Measurements from ENCODE around the gene CDK6.

CDK6 gene

DNA sequence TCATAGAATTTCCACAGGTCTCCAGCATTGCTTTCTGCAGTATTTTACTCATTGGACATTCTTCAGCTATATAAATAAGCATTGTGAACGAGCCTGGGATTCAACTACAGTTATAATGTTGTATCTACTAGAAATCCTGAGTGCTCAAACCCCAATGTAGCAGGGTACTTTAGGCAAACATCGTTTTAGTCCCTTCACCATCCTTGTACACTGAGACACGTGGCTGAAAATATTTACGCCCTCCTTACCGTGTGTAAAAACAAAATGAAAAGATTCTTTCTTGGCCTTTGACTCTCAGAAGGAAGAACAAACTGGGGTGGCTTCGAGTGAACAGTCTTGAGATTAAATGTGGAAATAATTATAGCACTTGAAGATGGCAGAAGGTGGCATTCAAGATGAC, 25.2 kb downstream of the CDK6 start:
- Histone ChIP-seq H3K36me3 (ENCODE audit: insufficient read depth, low read length) (no peaks in the 10 kb centered on the region), H3K4me1 (ENCODE audit: insufficient read depth, low read length) (peaks cover 2% of the 10 kb centered on the region), H3K4me3 (ENCODE audit: low read length) (no peak overlapping the region), H3K9me3 (ENCODE audit: low read length) (peaks cover 2% of the 10 kb centered on the region), H2AFZ (ENCODE audit: low read depth, low read length) (no peak overlapping the region), H3K27me3 (ENCODE audit: insufficient read depth, low read length) (no peaks in the 10 kb centered on the region)

DNA sequence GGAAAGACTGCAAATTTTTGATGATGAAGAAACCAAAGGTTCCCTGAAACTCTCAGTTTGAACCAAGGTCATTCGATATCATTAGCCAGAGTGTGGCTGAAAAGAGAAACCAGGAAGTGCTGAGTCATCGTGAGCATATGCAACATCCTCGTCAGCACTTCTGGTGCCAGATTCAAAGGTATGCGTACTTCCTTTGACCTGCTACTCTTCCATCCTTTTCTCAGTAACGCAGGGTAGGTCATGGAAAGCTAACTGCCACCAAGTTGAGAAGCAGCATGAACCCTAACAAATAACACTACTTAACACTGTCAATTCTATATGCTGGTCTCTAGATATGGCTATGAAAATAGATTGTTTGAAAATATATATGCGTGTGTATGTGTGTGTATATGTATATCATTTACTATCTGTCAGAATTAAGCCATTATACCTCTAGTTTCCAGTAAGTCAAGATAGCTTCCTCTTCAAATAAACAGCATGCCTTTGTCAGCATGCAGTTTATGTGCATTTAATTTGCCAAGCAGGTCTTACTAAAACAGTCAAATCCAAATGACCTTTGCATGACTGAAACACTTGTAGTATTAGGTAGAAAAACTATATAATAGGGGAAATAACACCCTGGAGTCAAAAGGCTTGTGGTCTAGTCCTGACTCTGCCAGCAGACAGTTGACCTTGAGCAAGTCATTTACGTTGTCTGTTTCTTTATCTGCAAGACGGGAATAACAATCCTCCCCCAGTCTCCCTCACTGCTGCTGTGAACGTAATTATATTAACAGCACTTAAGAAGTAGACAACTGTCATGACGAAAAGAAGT, 26.4 kb downstream of the CDK6 start:
- no peak overlapping the region for H3K4me3 ChIP-seq (ENCODE audit: low read length)
- no peaks in the 10 kb centered on the region for H3K27me3 ChIP-seq (ENCODE audit: insufficient read depth, low read length)
- H3K9me3 ChIP-seq (ENCODE audit: low read length): no peaks in the 10 kb centered on the region
- H2AFZ ChIP-seq (ENCODE audit: low read depth, low read length): no peak overlapping the region
- no peaks in the 10 kb centered on the region for H3K36me3 ChIP-seq (ENCODE audit: insufficient read depth, low read length)
- H3K4me1 ChIP-seq (ENCODE audit: insufficient read depth, low read length): peaks cover 2% of the 10 kb centered on the region

DNA sequence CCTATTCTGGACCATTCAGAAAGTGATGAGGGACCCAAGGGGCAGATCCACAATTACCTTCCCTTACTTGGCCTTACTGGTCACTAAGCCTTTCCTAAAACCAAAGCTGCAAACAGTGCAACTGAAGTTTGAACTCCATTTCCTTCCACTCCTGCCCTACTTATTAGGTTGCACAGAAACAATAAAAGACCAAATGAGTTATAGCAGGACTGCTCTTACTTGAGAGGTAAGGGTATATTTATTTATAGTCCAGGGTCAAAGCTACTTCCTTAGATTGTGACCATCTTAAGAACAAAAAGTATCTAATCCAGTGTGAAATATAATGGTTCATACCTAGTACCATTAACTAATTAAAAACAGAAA, 27.0 kb downstream of the CDK6 start:
- no peaks in the 10 kb centered on the region for H3K36me3 ChIP-seq (ENCODE audit: insufficient read depth, low read length)

DNA sequence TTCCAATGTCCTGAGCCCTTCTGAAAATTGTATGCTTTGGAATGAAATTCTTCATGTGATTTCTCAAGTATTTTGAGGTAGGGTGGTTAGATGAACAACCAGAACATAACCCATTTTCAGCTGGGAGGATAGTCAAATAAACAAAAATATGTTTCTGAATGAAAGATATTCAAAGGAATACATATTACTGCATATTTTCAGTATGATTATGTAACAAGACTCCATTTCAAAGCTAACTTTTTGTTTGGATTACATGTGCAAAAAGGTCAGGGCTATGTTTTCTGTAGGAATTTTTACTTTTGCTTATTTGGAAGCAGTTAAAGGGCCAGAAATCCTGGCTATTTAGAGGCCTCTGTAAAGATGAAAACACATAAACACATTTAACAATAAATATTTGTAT, 27.7 kb downstream of the CDK6 start:
- no peak overlapping the region for H3K4me3 ChIP-seq (ENCODE audit: low read length)
- H3K27me3 ChIP-seq (ENCODE audit: insufficient read depth, low read length): no peaks in the 10 kb centered on the region
- no peaks in the 10 kb centered on the region for H3K36me3 ChIP-seq (ENCODE audit: insufficient read depth, low read length)
- no peak overlapping the region for H2AFZ ChIP-seq (ENCODE audit: low read depth, low read length)
- H3K4me1 ChIP-seq (ENCODE audit: insufficient read depth, low read length): peaks cover 2% of the 10 kb centered on the region
- H3K9me3 ChIP-seq (ENCODE audit: low read length): no peaks in the 10 kb centered on the region

More for the DNA sequence above, 27.0 kb downstream of the CDK6 start:
- Histone ChIP-seq H3K9me3 (ENCODE audit: low read length) (no peaks in the 10 kb centered on the region), H2AFZ (ENCODE audit: low read depth, low read length) (no peak overlapping the region), H3K4me3 (ENCODE audit: low read length) (no peak overlapping the region), H3K27me3 (ENCODE audit: insufficient read depth, low read length) (no peaks in the 10 kb centered on the region), H3K4me1 (ENCODE audit: insufficient read depth, low read length) (peaks cover 2% of the 10 kb centered on the region)

DNA sequence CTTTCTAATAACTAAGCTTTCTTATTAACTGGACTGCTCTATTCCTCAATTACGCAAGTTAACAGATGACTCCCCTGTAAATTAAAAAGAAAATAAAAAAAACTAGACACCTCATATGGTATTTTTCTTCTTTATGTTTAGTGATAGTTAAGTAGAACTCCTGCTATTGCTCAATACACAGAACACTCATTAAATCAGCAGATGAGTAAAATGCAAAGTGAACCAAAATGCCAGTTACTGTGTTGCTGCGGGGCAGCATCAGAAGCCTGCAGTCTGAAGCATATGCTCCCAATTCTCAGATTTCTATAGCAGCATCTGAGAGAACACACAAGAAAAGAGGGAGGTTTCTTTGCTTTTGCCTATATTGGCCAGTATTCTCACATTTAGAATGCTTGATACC, 28.4 kb downstream of the CDK6 start:
- Histone ChIP-seq H3K36me3 (ENCODE audit: insufficient read depth, low read length) (no peaks in the 10 kb centered on the region), H3K4me3 (ENCODE audit: low read length) (no peak overlapping the region), H3K9me3 (ENCODE audit: low read length) (no peaks in the 10 kb centered on the region), H3K4me1 (ENCODE audit: insufficient read depth, low read length) (peaks cover 2% of the 10 kb centered on the region), H3K27me3 (ENCODE audit: insufficient read depth, low read length) (no peaks in the 10 kb centered on the region), H2AFZ (ENCODE audit: low read depth, low read length) (no peak overlapping the region)

DNA sequence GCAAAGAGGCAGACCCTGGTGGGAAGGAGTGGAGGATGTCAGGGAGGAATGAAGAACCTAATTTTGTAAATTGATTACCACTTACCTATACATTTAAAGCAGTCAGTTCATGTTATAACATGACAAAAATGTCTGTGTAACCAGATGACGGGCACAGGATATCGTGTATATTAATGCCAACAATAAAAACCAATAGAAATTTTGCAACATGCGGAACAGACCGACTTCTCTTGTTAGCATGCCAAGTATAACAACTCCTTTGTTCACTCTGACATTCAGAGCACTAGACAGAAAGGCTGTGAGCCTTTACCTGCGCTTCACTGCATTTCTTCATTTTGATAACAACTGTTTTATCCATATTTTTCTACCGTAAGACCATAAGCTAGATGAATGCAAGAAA, 29.9 kb downstream of the CDK6 start:
- H3K27me3 ChIP-seq (ENCODE audit: insufficient read depth, low read length): no peaks in the 10 kb centered on the region
- H3K36me3 ChIP-seq (ENCODE audit: insufficient read depth, low read length): no peaks in the 10 kb centered on the region
- H3K9me3 ChIP-seq (ENCODE audit: low read length): no peaks in the 10 kb centered on the region
- H3K4me3 ChIP-seq (ENCODE audit: low read length): no peak overlapping the region
- H2AFZ ChIP-seq (ENCODE audit: low read depth, low read length): no peak overlapping the region
- H3K4me1 ChIP-seq (ENCODE audit: insufficient read depth, low read length): peaks cover 2% of the 10 kb centered on the region

DNA sequence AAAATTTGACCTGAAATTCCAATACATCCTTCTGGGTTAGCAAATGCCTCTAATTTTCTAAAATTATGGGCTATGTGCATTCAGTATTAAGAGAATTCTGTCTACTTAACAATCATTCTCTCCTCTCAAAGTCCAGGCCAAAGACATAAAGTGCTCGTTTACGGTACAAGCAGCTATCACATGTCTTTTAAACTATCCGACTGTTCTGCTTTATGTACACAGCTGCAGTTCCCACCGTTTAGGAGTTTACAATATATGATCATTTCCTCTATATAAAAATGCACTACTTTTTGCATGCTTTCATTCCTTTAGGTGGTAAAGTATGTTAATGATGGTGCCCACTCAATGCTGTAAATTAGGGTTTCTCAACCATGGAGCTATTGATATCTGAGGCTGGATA, 34.0 kb downstream of the CDK6 start:
- Histone ChIP-seq H2AFZ (ENCODE audit: low read depth, low read length) (no peak overlapping the region), H3K4me3 (ENCODE audit: low read length) (no peak overlapping the region), H3K4me1 (ENCODE audit: insufficient read depth, low read length) (no peaks in the 10 kb centered on the region), H3K27me3 (ENCODE audit: insufficient read depth, low read length) (no peaks in the 10 kb centered on the region), H3K36me3 (ENCODE audit: insufficient read depth, low read length) (no peaks in the 10 kb centered on the region), H3K9me3 (ENCODE audit: low read length) (no peaks in the 10 kb centered on the region)

DNA sequence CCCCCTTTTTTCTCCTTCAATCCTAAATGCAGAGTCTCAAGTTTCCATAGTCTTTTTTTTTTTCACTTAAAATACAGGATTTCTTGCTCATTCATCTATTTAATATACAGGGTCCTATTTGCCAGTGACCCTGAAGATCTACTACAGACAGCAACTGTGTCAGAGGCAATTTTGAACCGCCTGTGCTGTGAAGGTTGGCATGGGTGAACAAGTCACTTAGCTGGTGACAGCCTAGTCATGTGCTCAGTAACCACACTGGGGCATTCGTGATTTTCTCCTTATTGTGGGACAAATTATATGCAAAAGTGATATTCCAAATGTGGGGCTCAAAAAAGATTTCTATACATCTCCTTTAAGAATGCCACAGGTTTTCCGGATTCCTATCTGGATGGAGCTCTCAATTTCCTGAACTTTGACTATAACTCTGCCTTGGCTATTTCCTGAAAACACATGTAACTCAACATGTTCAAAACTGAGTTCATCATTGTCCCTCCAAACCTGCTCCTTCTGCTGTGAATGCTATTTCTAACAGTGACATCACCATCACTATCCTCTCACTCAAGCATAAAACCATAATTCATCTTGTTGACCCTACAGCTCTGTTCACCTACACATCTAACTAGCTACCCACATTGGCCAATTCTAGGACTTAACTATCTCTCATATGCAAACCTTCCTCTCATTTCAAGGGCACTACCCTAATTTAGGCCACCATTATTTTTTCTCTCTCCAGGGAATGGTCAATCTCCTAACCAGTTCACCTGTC, 36.7 kb downstream of the CDK6 start:
- Histone ChIP-seq H3K36me3 (ENCODE audit: insufficient read depth, low read length) (no peaks in the 10 kb centered on the region), H3K27me3 (ENCODE audit: insufficient read depth, low read length) (no peaks in the 10 kb centered on the region), H3K4me3 (ENCODE audit: low read length) (no peak overlapping the region), H3K9me3 (ENCODE audit: low read length) (no peaks in the 10 kb centered on the region), H3K4me1 (ENCODE audit: insufficient read depth, low read length) (no peaks in the 10 kb centered on the region), H2AFZ (ENCODE audit: low read depth, low read length) (no peak overlapping the region)

DNA sequence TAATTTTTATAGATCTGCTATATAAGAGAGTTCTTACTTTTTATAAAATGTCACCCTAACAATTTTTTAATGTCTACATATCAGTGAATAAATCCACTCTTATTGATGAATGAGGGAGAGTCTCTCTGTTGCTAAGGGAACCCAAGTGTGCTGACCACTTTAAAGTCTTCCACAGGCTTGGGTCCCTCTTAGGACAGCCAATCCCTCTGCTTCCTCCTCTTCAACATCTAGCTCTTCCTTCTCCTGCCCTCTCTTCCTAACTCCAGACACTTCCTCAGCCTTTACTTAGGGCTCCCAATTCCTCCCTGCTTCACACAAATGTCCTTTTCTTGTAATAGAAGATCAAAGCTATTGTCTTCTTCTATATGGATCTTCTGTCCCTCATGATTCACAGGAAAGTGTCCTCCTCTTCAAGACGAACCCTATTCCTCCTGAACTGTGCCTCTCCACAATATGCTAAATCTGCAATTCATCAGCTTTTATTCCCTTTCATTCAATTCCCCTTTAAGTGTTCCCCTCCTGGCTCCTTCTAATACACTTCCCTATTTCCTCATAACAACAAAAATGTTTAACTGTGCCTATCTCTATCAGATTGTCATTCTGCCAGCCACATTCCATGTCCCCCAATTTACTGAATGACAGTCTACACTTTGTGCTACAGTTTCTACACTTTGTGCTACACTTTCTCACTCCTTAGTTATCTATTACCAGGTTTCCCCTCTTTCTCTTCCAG, 37.7 kb downstream of the CDK6 start:
- H3K9me3 ChIP-seq (ENCODE audit: low read length): no peaks in the 10 kb centered on the region
- H3K27me3 ChIP-seq (ENCODE audit: insufficient read depth, low read length): no peaks in the 10 kb centered on the region
- no peak overlapping the region for H2AFZ ChIP-seq (ENCODE audit: low read depth, low read length)
- no peaks in the 10 kb centered on the region for H3K36me3 ChIP-seq (ENCODE audit: insufficient read depth, low read length)
- no peak overlapping the region for H3K4me3 ChIP-seq (ENCODE audit: low read length)
- no peaks in the 10 kb centered on the region for H3K4me1 ChIP-seq (ENCODE audit: insufficient read depth, low read length)

DNA sequence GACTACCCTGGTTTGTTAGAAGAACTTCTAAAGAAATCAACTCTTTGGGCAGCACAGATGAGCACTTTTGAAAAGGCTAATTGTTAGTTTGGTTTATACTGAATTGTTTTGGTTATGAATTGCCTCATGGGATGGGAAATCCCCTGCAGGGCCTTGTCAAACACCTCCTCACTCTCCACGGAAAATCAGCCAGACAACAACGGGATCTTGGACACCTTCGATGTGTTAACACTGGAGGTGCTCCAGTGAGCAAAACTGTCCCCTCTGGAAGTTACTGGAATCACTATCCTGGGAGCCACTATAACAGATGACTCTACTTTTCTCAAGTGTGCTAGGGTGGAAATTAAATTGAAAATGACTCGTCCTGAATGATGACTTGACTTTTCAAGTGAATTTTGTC, 38.7 kb downstream of the CDK6 start:
- Histone ChIP-seq H3K4me1 (ENCODE audit: insufficient read depth, low read length) (no peaks in the 10 kb centered on the region), H3K4me3 (ENCODE audit: low read length) (no peak overlapping the region)

DNA sequence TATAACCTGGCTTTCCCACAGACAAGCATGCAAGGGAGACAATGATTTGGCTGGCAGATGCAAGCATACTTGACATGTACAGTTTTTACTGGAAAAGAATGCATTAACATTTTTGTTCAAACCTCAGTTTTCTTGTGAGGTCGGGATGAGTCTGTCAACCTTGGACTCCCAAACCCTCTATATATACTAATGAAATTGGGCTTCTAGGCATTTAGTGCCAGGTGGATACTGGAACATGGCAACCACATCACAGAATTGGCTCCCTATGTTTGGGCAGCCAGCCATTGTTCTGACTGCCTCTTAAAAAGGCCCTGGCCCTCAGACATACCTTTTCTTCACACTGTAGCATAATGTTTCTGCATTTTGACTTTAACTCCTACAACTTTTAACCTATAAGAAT, 39.1 kb downstream of the CDK6 start:
- Histone ChIP-seq H2AFZ (ENCODE audit: low read depth, low read length) (no peak overlapping the region), H3K4me3 (ENCODE audit: low read length) (no peak overlapping the region), H3K9me3 (ENCODE audit: low read length) (no peaks in the 10 kb centered on the region), H3K4me1 (ENCODE audit: insufficient read depth, low read length) (no peaks in the 10 kb centered on the region), H3K36me3 (ENCODE audit: insufficient read depth, low read length) (no peaks in the 10 kb centered on the region), H3K27me3 (ENCODE audit: insufficient read depth, low read length) (no peaks in the 10 kb centered on the region)

More for the DNA sequence above, 38.7 kb downstream of the CDK6 start:
- Histone ChIP-seq H3K27me3 (ENCODE audit: insufficient read depth, low read length) (no peaks in the 10 kb centered on the region), H3K9me3 (ENCODE audit: low read length) (no peaks in the 10 kb centered on the region), H3K36me3 (ENCODE audit: insufficient read depth, low read length) (no peaks in the 10 kb centered on the region), H2AFZ (ENCODE audit: low read depth, low read length) (no peak overlapping the region)

DNA sequence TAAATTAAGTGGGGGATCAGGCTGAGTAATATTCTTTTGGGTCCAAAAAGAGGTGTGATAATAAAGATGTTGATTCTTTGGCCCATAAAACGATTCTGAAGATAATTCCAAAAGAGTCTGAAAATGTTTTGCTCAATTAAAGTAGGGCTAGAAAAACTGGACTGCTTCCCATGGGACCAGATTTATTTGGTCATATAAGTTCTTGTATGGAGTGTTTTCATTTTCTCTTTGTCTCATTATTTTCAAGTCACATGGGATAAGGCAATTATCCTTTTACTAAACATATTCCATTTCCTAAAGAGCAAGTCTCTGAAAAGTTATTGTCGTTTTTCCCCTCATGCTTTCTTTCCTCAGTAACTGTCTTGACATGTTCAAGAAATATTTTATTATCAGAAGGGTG, 41.5 kb downstream of the CDK6 start:
- no peaks in the 10 kb centered on the region for H3K4me1 ChIP-seq (ENCODE audit: insufficient read depth, low read length)

DNA sequence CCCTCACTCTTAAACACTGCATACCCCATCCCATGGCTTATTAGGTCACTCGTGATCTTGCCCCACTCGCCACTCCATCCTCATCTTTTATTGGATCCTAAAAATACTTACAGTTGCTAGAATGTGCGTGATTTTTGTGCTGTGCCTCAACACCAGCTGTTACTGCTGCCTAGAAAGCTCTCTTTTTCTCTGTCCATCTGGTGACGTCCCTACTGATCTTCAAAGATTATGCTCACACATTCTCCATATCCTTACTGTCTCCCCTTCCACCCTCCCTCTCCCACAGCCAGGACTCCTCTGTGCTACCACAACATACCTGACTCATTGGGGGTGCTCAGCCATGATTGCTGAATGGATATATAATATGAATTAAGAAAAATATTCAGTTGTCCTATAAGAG, 42.0 kb downstream of the CDK6 start:
- no peak overlapping the region for H3K4me3 ChIP-seq (ENCODE audit: low read length)
- no peak overlapping the region for H2AFZ ChIP-seq (ENCODE audit: low read depth, low read length)
- H3K4me1 ChIP-seq (ENCODE audit: insufficient read depth, low read length): no peaks in the 10 kb centered on the region
- peaks cover 2% of the 10 kb centered on the region for H3K9me3 ChIP-seq (ENCODE audit: low read length)
- H3K36me3 ChIP-seq (ENCODE audit: insufficient read depth, low read length): no peaks in the 10 kb centered on the region
- H3K27me3 ChIP-seq (ENCODE audit: insufficient read depth, low read length): no peaks in the 10 kb centered on the region

More for the DNA sequence above, 41.5 kb downstream of the CDK6 start:
- H3K4me3 ChIP-seq (ENCODE audit: low read length): no peak overlapping the region
- peaks cover 2% of the 10 kb centered on the region for H3K9me3 ChIP-seq (ENCODE audit: low read length)
- H3K27me3 ChIP-seq (ENCODE audit: insufficient read depth, low read length): no peaks in the 10 kb centered on the region
- H2AFZ ChIP-seq (ENCODE audit: low read depth, low read length): no peak overlapping the region
- no peaks in the 10 kb centered on the region for H3K36me3 ChIP-seq (ENCODE audit: insufficient read depth, low read length)
